Glutamatergic neuron (in vitro differentiated cells): ENCODE results near the gene USP25. TPM values are rescaled to one million over a fixed set of nuclear protein-coding genes. Genes with fewer than 3 reads are reported as not detected.

ENCODE experiments used
- DNase-seq: peaks from one replicate; pipeline ENCODE4 v3.0.0; 2022
- H3K27ac Mint-ChIP-seq: one replicate; pipeline ENCODE4 v1.8.0; 2020; ENCODE audit warnings: mild to moderate bottlenecking, mixed read lengths, inconsistent platforms; ENCODE audit not compliant: unreplicated experiment
- H3K27me3 Mint-ChIP-seq: one replicate; pipeline ENCODE4 v1.8.0; 2020; ENCODE audit warnings: mild to moderate bottlenecking, moderate library complexity, mixed read lengths, inconsistent platforms; ENCODE audit not compliant: unreplicated experiment
- H3K36me3 Mint-ChIP-seq: one replicate; pipeline ENCODE4 v1.8.0; 2020; ENCODE audit warnings: mild to moderate bottlenecking, mixed read lengths, inconsistent platforms; ENCODE audit not compliant: unreplicated experiment
- H3K4me1 Mint-ChIP-seq: one replicate; pipeline ENCODE4 v1.8.0; 2020; ENCODE audit warnings: mild to moderate bottlenecking, low read depth, mixed read lengths, inconsistent platforms; ENCODE audit not compliant: unreplicated experiment
- H3K4me3 Mint-ChIP-seq: one replicate; pipeline ENCODE4 v1.8.0; 2020; ENCODE audit warnings: mild to moderate bottlenecking, mixed read lengths, inconsistent platforms; ENCODE audit not compliant: unreplicated experiment
- H3K9me3 Mint-ChIP-seq: one replicate; pipeline ENCODE4 v1.8.0; 2020; ENCODE audit warnings: mild to moderate bottlenecking, moderate library complexity, mixed read lengths, inconsistent platforms; ENCODE audit not compliant: unreplicated experiment
- total RNA-seq: library from RNA; stranded (reverse); fragmentation: NEBNext Ultra II Directional; extraction: Animal tissue kit (Norgen Biotek cat#: 25700); gene quantifications from one replicate; pipeline ENCODE4 v1.2.1, GENCODE V29; 2021; ENCODE audit not compliant: unreplicated experiment
- TF ChIP-seq, protein P1 (sequence below): fragments of 200-600 bp; sonication (generic); IDR thresholded peaks from one replicate; pipeline ENCODE4 v1.5.0; 2021; ENCODE audit not compliant: partially characterized antibody, unreplicated experiment

Gene USP25
- total RNA-seq, 1 donor from 2014 or later: 16.3 TPM

DNA sequence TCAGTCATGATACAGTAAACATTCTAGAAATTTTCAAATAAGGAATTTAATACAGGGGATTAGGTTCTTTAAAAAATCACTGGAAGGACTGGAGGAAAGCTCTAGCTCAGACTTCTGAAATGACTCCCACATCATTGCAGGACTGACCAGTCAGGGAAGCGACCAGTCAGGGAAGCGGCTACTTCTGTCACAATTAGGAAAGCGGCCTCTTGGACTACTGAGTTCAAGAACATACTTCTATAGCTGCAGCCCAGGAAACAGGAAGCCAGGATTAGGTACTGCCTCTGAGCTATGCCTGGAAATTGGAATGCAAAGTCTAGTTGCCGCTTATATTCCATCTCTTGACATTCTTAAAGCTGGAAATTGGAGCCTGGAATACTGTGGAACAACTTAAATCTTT lies 45.5 kb downstream of the USP25 start:
- no peak overlapping the region for H3K27ac Mint-ChIP-seq
- DNase-seq: no peak
- no peaks in the 10 kb centered on the region for H3K27me3 Mint-ChIP-seq
- H3K36me3 Mint-ChIP-seq: no peaks in the 10 kb centered on the region
- H3K9me3 Mint-ChIP-seq: no peaks in the 10 kb centered on the region
- no peak overlapping the region for H3K4me3 Mint-ChIP-seq
- TF ChIP-seq, protein P1, sequence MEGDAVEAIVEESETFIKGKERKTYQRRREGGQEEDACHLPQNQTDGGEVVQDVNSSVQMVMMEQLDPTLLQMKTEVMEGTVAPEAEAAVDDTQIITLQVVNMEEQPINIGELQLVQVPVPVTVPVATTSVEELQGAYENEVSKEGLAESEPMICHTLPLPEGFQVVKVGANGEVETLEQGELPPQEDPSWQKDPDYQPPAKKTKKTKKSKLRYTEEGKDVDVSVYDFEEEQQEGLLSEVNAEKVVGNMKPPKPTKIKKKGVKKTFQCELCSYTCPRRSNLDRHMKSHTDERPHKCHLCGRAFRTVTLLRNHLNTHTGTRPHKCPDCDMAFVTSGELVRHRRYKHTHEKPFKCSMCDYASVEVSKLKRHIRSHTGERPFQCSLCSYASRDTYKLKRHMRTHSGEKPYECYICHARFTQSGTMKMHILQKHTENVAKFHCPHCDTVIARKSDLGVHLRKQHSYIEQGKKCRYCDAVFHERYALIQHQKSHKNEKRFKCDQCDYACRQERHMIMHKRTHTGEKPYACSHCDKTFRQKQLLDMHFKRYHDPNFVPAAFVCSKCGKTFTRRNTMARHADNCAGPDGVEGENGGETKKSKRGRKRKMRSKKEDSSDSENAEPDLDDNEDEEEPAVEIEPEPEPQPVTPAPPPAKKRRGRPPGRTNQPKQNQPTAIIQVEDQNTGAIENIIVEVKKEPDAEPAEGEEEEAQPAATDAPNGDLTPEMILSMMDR: no peak
- peaks cover 7% of the 10 kb centered on the region for H3K4me1 Mint-ChIP-seq

DNA sequence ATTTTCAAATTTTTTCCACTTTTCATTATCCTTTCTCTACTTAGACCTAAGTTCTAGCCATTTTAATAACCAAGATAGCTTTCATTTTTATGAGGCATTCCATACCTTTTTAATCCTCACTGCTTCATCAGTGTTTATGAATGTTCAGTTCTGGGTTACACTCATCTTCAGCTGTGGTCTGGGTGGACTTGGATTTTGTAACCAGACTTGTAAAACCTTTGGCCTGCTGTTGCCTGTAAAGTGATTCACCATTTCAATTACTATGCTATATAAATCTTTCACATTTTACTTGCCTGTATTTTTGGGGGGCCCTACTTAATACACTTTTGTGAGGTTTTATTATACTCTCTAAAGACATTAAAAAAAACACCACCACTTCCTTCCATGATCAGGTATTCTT lies 46.2 kb downstream of the USP25 start:
- DNase-seq: no peak
- no peaks in the 10 kb centered on the region for H3K27me3 Mint-ChIP-seq
- H3K4me1 Mint-ChIP-seq: peaks cover 7% of the 10 kb centered on the region
- H3K36me3 Mint-ChIP-seq: no peaks in the 10 kb centered on the region
- H3K4me3 Mint-ChIP-seq: no peak overlapping the region
- no peaks in the 10 kb centered on the region for H3K9me3 Mint-ChIP-seq
- H3K27ac Mint-ChIP-seq: no peak overlapping the region
- TF ChIP-seq, protein P1: no peak

- H3K4me3 Mint-ChIP-seq: no peak overlapping the region
- H3K4me1 Mint-ChIP-seq: peaks cover 7% of the 10 kb centered on the region
- TF ChIP-seq, protein P1: no peak
- no peaks in the 10 kb centered on the region for H3K36me3 Mint-ChIP-seq
- no peaks in the 10 kb centered on the region for H3K9me3 Mint-ChIP-seq
- H3K27me3 Mint-ChIP-seq: no peaks in the 10 kb centered on the region
- H3K27ac Mint-ChIP-seq: no peak overlapping the region
- no peak for DNase-seq
Measured at GRCh38 chr21:15776818-15777217, 47.0 kb downstream of the USP25 start.

- Mint-ChIP-seq H3K36me3 (peaks cover 8% of the 10 kb centered on the region), H3K4me1 (no peaks in the 10 kb centered on the region), H3K27ac (no peak overlapping the region), H3K4me3 (no peak overlapping the region), H3K9me3 (no peaks in the 10 kb centered on the region), H3K27me3 (no peaks in the 10 kb centered on the region)
- no peak for DNase-seq
- TF ChIP-seq, protein P1: no peak
Measured at GRCh38 chr21:15781986-15782385, 52.2 kb downstream of the USP25 start.

- TF ChIP-seq, protein P1: no peak
- H3K9me3 Mint-ChIP-seq: no peaks in the 10 kb centered on the region
- no peak for DNase-seq
- no peak overlapping the region for H3K27ac Mint-ChIP-seq
- H3K36me3 Mint-ChIP-seq: no peaks in the 10 kb centered on the region
- H3K4me1 Mint-ChIP-seq: no peaks in the 10 kb centered on the region
- H3K27me3 Mint-ChIP-seq: no peaks in the 10 kb centered on the region
- H3K4me3 Mint-ChIP-seq: no peak overlapping the region
Measured at GRCh38 chr21:15788847-15789523, 59.2 kb downstream of the USP25 start.
